GM12874 (cell line): ENCODE data around the gene POLR1A.

Source experiments
- TF ChIP-seq, protein P1 (sequence below): IDR thresholded peaks from 2 replicates; pipeline ENCODE4 v1.5.1; 2011; ENCODE audit warnings: low read depth, mild to moderate bottlenecking, control low read depth, low read length, moderate library complexity; ENCODE audit not compliant: insufficient read depth

The POLR1A gene

DNA sequence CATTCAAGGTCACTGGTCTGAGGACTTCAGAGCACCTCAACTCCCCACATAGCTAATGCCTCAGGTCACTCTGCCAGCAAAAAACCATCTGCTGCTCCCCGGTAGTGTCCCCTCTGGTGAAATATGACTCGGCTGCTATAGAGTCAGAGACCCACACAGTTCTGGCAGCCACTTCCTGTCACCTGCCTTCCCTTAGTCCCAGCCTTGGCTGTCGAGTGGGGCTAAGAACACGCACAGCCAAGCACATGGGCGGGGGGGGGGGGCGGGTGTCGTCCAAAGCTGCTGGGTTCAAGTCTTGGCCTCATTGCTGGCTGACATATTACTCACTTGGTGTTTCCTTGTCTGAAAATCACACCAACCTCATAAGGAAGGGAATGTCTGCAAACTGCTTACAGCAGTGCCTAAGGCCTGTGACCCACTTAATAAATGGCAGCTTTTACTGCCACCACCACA is 37.5 kb downstream of the POLR1A start:
- TF ChIP-seq, protein P1, sequence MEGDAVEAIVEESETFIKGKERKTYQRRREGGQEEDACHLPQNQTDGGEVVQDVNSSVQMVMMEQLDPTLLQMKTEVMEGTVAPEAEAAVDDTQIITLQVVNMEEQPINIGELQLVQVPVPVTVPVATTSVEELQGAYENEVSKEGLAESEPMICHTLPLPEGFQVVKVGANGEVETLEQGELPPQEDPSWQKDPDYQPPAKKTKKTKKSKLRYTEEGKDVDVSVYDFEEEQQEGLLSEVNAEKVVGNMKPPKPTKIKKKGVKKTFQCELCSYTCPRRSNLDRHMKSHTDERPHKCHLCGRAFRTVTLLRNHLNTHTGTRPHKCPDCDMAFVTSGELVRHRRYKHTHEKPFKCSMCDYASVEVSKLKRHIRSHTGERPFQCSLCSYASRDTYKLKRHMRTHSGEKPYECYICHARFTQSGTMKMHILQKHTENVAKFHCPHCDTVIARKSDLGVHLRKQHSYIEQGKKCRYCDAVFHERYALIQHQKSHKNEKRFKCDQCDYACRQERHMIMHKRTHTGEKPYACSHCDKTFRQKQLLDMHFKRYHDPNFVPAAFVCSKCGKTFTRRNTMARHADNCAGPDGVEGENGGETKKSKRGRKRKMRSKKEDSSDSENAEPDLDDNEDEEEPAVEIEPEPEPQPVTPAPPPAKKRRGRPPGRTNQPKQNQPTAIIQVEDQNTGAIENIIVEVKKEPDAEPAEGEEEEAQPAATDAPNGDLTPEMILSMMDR = no peak

DNA sequence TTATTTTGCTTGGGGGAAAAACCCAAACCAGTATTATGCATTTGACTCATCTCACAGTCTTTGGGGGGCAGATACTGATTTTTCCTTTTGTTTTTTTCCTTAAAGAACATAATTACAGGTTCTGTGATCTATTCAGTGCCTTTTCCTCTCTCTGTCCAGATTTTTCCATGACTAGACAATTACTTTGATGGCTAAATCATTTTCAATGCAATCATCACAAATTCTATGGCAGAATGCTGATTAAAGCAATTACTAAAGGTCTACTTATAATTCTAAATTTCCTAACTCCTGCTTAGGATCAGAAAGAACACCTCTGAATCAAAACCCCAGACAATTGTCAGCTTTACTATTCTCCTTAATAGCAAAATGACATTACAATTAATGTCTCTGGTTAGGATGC is 38.8 kb downstream of the POLR1A start:
- TF ChIP-seq, protein P1 = no peak

DNA sequence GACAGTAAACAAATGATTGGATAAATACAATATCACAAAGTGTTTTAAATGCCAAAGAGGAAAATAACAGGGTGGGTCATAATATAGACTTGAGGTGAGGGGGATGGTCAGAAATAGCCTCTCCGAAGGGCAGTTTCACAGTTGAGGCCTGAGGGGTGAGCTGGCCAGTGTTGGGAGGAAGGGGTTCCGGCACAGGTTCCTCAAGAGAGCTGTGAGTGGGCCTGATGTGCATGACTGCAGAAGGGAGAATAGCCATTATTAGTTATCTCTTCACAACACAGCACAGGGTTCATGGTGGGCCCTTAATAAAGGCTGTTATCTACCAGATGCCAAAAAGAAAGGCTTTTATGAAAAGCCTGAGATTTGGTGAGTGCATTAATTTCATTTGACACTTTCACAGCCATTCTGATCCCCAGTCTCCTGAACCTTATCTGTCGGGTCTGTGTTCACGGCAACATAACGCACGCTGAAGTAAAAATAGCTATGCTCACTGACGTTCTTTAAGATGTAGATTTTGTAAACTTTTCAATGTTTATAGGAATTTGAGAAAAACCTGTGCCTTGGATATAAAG is 39.6 kb downstream of the POLR1A start:
- TF ChIP-seq, protein P1 = no peak

DNA sequence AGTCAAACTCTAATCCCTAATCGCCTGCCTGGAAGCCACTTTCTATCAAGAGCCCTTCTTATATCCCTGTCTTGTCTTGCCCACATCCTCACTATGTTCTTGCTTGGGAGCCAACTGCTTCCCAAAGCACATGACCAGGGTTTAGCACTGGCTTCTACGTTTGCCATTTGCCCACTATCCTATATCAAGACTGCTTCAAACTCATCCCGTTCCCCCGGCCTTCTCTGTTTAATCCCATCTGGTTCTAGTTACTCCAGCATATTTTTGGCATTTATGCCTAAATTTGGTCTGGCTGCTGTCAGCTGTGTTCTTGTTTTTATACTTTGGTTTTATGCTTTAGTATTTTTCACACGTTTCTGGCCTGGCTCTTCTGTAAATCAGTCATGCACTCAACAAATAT is 40.2 kb downstream of the POLR1A start:
- TF ChIP-seq, protein P1 = no peak

DNA sequence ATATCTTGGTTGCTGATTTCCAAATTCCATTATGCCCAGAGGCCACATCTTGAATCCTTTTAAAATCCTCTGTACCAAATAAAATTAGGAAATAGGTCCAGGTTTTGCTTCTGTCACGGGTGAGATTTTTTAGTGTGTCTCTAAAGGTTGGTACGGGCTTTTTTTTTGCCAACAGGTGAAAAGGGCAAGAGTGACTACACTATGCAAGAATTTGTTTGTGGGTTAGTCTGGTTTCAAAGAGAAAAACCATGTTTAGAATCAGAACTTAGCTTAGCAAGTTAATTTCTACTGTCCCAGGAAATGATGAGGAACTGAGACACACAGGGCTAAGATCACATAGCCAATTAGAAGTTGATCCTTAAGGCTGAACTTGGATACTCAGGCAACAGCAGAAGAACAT is 41.7 kb downstream of the POLR1A start:
- TF ChIP-seq, protein P1 = no peak

DNA sequence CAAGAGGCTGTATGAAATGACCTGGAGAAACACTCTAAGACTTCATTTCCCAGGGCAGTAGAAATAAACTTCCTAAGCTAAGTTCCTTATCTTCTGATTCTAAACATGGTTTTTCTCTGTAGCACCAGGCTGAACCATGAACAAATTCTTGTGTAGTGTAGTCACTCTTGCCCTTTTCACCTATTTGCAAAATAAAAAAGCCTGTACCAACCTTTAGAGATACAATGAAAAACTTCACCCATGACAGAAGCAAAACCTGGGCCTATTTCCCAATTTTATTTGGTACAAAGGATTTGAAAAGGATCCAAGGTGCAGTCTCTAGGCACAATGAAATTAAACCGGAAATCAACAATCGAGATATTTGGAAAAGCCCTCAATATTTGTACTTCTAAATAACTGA is 43.6 kb downstream of the POLR1A start:
- TF ChIP-seq, protein P1 = no peak

DNA sequence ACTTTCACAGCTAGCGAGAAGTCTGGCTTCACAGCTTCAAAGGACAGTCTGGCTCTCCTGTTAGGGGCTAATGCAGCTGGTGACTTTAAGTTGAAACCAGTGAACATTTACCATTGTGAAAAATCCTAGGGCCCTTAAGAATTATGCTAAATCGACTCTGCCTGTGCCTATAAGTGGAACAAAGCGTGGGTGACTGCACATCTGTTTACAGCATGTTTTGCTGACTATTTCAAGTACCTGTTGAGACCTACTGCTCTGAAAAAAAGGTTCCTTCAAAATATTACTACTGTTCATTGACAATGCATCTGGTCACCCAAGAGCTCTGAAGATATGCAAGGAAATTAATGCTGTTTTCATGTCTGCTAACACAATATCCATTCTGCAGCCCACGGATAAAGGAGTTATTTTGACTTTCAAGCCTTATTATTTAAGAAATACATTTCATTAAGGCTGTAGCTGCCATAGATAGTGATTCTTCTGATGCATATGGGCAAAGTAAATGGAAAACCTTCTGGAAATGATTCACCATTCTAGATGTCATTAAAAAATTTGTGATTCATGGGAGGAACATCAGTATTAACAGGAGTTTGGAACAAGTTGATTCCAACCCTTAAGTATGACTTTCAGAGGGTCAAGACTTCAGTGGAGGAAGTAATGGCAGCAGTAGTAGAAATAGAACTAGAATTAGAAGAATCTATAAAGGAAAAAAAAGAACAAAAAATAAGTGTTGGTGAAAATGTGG is 48.9 kb downstream of the POLR1A start:
- TF ChIP-seq, protein P1 = no peak
